HG03521 (cell line): ENCODE results near the gene MRPL43.
"Not testable (repeated sequence)": the region's sequence is repeated elsewhere in the genome, so short reads cannot be mapped to it uniquely, and the experiment has no call there.

Source experiments
- ATAC-seq: cut with Tn5 transposase; IDR thresholded peaks from one replicate; pipeline ENCODE4 v1.9.1; 2021; ENCODE audit warnings: mild to moderate bottlenecking, moderate library complexity; ENCODE audit not compliant: unreplicated experiment

The MRPL43 gene

GRCh38 chr10:100986952-100987684 is at the start of gene MRPL43, which contains the start of gene TWNK:
MRPL43 (minus strand) TSS chr10:100987497; CDS start chr10:100987443, 54 bp downstream.
TWNK (plus strand) TSS chr10:100987543; CDS start chr10:100988211, 668 bp downstream.
- ATAC-seq: peak; percentile 83

GRCh38 chr10:101036726-101037125 is 49.4 kb upstream of the MRPL43 start:
- ATAC-seq: no peak

- ATAC-seq: no peak
Observed at GRCh38 chr10:101035916-101036702, 48.8 kb upstream of the MRPL43 start.

GRCh38 chr10:101035314-101035713 is 48.0 kb upstream of the MRPL43 start:
- no peak for ATAC-seq

GRCh38 chr10:101034404-101034803 is 47.1 kb upstream of the MRPL43 start:
- ATAC-seq: not testable (repeated sequence)

GRCh38 chr10:101033276-101033675 is 46.0 kb upstream of the MRPL43 start:
- no peak for ATAC-seq

GRCh38 chr10:101032637-101033224 is 45.4 kb upstream of the MRPL43 start:
- no peak for ATAC-seq

- ATAC-seq: no peak
Observed at GRCh38 chr10:101031796-101032636, 44.7 kb upstream of the MRPL43 start.

GRCh38 chr10:101031128-101031795 is 44.0 kb upstream of the MRPL43 start, which contains the start of the genes PDZD7 and SFXN3:
PDZD7 (minus strand) TSS chr10:101031129; CDS start chr10:101030219, 910 bp downstream.
SFXN3 (plus strand) TSS chr10:101031234; CDS start chr10:101034695, 3,461 bp downstream.
- ATAC-seq: peak; percentile 82

- ATAC-seq: no peak
Observed at GRCh38 chr10:101030496-101031127, 43.3 kb upstream of the MRPL43 start.

GRCh38 chr10:101029520-101030295 is 42.4 kb upstream of the MRPL43 start:
- no peak for ATAC-seq

- no peak for ATAC-seq
Observed at GRCh38 chr10:101028446-101029337, 41.4 kb upstream of the MRPL43 start.

- no peak for ATAC-seq
Observed at GRCh38 chr10:101027106-101027720, 39.9 kb upstream of the MRPL43 start.

- ATAC-seq: no peak
Observed at GRCh38 chr10:101022967-101023705, 35.8 kb upstream of the MRPL43 start.

GRCh38 chr10:101021692-101022251 is 34.5 kb upstream of the MRPL43 start:
- ATAC-seq: no peak

GRCh38 chr10:101021239-101021638 is 33.9 kb upstream of the MRPL43 start:
- no peak for ATAC-seq
